Measurements from ENCODE around the gene COX5A.

COX5A gene

GRCh38 chr15:74955796-74956647 is 18.1 kb upstream of the COX5A start:
- DNase-seq (ENCODE audit: extremely low spot score): peak; percentile 42
- TF ChIP-seq BHLHE40 (IDR thresholded peaks at IDR 0.05; ENCODE audit: borderline replicate concordance) (no peak), L3MBTL2 (conservative IDR thresholded peaks at IDR 0.05) (peak; percentile 88)
- POLR2A ChIA-PET: interaction anchor here (0.7 to 6.0 kb wide), 29 partner anchors 9 to 240 kb away, joined by 3 to 48 read pairs (median 5); partner anchors contain the start of genes COX5A, CSK, FAM219B and MPI
- CTCF ChIA-PET: interaction anchor here (0.8 to 2.2 kb wide), 4 partner anchors 11 to 187 kb away, joined by 4 to 10 read pairs (median 8); no protein-coding TSS in a partner anchor

GRCh38 chr15:74955017-74955416 is 17.1 kb upstream of the COX5A start:
- TF ChIP-seq TARDBP (IDR thresholded peaks at IDR 0.05): no peak
- no peak for TF ChIP-seq ARNT (IDR thresholded peaks at IDR 0.05)
- TF ChIP-seq ELF4 (IDR thresholded peaks at IDR 0.05): no peak
- TF ChIP-seq FOXK2 (IDR thresholded peaks at IDR 0.05): no peak
- ChIA-PET POLR2A (interaction anchor here (1.1 to 6.0 kb wide), 9 partner anchors 17 to 173 kb away, joined by 4 to 48 read pairs (median 6); partner anchors contain the start of genes COX5A, CSK, FAM219B and MPI), CTCF (interaction anchor here (0.6 to 2.2 kb wide), 5 partner anchors 53 to 249 kb away, joined by 3 to 10 read pairs (median 6); no protein-coding TSS in a partner anchor)
- DNase-seq (ENCODE audit: extremely low spot score): no peak

- TF ChIP-seq ELF4 (IDR thresholded peaks at IDR 0.05) (no peak), SP1 (IDR thresholded peaks at IDR 0.05) (no peak), NFRKB (IDR thresholded peaks at IDR 0.05) (no peak), L3MBTL2 (conservative IDR thresholded peaks at IDR 0.05) (no peak), ARNT (IDR thresholded peaks at IDR 0.05) (no peak), ZNF384 (IDR thresholded peaks at IDR 0.05) (no peak), LEF1 (IDR thresholded peaks at IDR 0.05; ENCODE audit: borderline replicate concordance) (no peak), BHLHE40 (IDR thresholded peaks at IDR 0.05; ENCODE audit: borderline replicate concordance) (no peak), FOXM1 (IDR thresholded peaks at IDR 0.05; ENCODE audit: borderline replicate concordance) (no peak), SUZ12 (IDR thresholded peaks at IDR 0.05) (no peak), FOXK2 (IDR thresholded peaks at IDR 0.05) (no peak), FOXA1 (IDR thresholded peaks at IDR 0.05) (no peak), CTBP1 (IDR thresholded peaks at IDR 0.05; ENCODE audit: borderline replicate concordance) (no peak), HDGF (IDR thresholded peaks at IDR 0.05; ENCODE audit: borderline replicate concordance) (no peak)
- POLR2A ChIA-PET: interaction anchor here (1.0 to 6.0 kb wide), 11 partner anchors 16 to 194 kb away, joined by 4 to 48 read pairs (median 5); partner anchors contain the start of genes COX5A, CSK, FAM219B and MPI
- no peak for DNase-seq (ENCODE audit: extremely low spot score)
- CTCF ChIA-PET: interaction anchor here (0.5 to 2.2 kb wide), 8 partner anchors 53 to 319 kb away, joined by 3 to 10 read pairs (median 3); no protein-coding TSS in a partner anchor
Measured at GRCh38 chr15:74954515-74954914, 16.6 kb upstream of the COX5A start.

- ChIA-PET POLR2A (interaction anchor here (0.5 to 3.2 kb wide), 10 partner anchors 8 to 180 kb away, joined by 3 to 15 read pairs (median 4); partner anchors contain the start of genes COX5A, FAM219B and MPI), CTCF (interaction anchor here (0.6 to 2.6 kb wide), 19 partner anchors 10 to 357 kb away, joined by 3 to 24 read pairs (median 4); partner anchors contain the start of genes CSK, FAM219B, SCAMP5 and ULK3)
- no peak for DNase-seq (ENCODE audit: extremely low spot score)
- TF ChIP-seq NFRKB (IDR thresholded peaks at IDR 0.05) (no peak), L3MBTL2 (conservative IDR thresholded peaks at IDR 0.05) (no peak), ARNT (IDR thresholded peaks at IDR 0.05) (no peak), FOXK2 (IDR thresholded peaks at IDR 0.05) (no peak), FOXA1 (IDR thresholded peaks at IDR 0.05) (no peak), TARDBP (IDR thresholded peaks at IDR 0.05) (no peak), LEF1 (IDR thresholded peaks at IDR 0.05; ENCODE audit: borderline replicate concordance) (no peak), ELF4 (IDR thresholded peaks at IDR 0.05) (no peak), SUZ12 (IDR thresholded peaks at IDR 0.05) (no peak), PKNOX1 (IDR thresholded peaks at IDR 0.05) (no peak), FOXM1 (IDR thresholded peaks at IDR 0.05; ENCODE audit: borderline replicate concordance) (no peak), SP1 (IDR thresholded peaks at IDR 0.05) (no peak), HDGF (IDR thresholded peaks at IDR 0.05; ENCODE audit: borderline replicate concordance) (no peak), CTBP1 (IDR thresholded peaks at IDR 0.05; ENCODE audit: borderline replicate concordance) (no peak), ZNF384 (IDR thresholded peaks at IDR 0.05) (no peak), BHLHE40 (IDR thresholded peaks at IDR 0.05; ENCODE audit: borderline replicate concordance) (no peak)
Measured at GRCh38 chr15:74951006-74951405, 13.1 kb upstream of the COX5A start.

GRCh38 chr15:74950078-74950908 is 12.4 kb upstream of the COX5A start:
- ChIA-PET CTCF (interaction anchor here (0.6 to 2.6 kb wide), 20 partner anchors 9 to 357 kb away, joined by 3 to 24 read pairs (median 4); partner anchors contain the start of genes CSK, FAM219B and SCAMP5), POLR2A (interaction anchor here (0.5 to 3.2 kb wide), 8 partner anchors 8 to 60 kb away, joined by 3 to 15 read pairs (median 5); partner anchors contain the start of genes COX5A, FAM219B and MPI)
- TF ChIP-seq HDGF (IDR thresholded peaks at IDR 0.05; ENCODE audit: borderline replicate concordance) (no peak), SUZ12 (IDR thresholded peaks at IDR 0.05) (no peak), CTBP1 (IDR thresholded peaks at IDR 0.05; ENCODE audit: borderline replicate concordance) (no peak), ELF4 (IDR thresholded peaks at IDR 0.05) (no peak), ARNT (IDR thresholded peaks at IDR 0.05) (no peak), PKNOX1 (IDR thresholded peaks at IDR 0.05) (no peak), TARDBP (IDR thresholded peaks at IDR 0.05) (no peak), FOXK2 (IDR thresholded peaks at IDR 0.05) (no peak), BHLHE40 (IDR thresholded peaks at IDR 0.05; ENCODE audit: borderline replicate concordance) (no peak), SP1 (IDR thresholded peaks at IDR 0.05) (no peak), FOXA1 (IDR thresholded peaks at IDR 0.05) (no peak), ZNF384 (IDR thresholded peaks at IDR 0.05) (no peak), L3MBTL2 (conservative IDR thresholded peaks at IDR 0.05) (no peak), LEF1 (IDR thresholded peaks at IDR 0.05; ENCODE audit: borderline replicate concordance) (no peak), FOXM1 (IDR thresholded peaks at IDR 0.05; ENCODE audit: borderline replicate concordance) (no peak), NFRKB (IDR thresholded peaks at IDR 0.05) (no peak)
- peak; percentile 82 for DNase-seq (ENCODE audit: extremely low spot score)

All from HEK293T (cell line).